Measurements from ENCODE around the gene SIX1. TPM values are rescaled to one million over a fixed set of nuclear protein-coding genes. Genes with fewer than 3 reads are reported as not detected.
A peak's percentile ranks its signal among the peaks of the same experiment; 100 is the strongest.

The SIX1 gene
- total RNA-seq, 4 donors from 2014 or later: 0.42 to 1.4 (median 0.70) TPM

- ATAC-seq: no peak
- Histone ChIP-seq H3K27ac (no peak overlapping the region), H3K27me3 (peaks cover 97% of the 10 kb centered on the region), H3K9me3 (no peaks in the 10 kb centered on the region), H3K4me3 (peak overlapping the region in 1 of 2 donors; percentile 53), H3K4me1 (peaks cover 0 to 46% (median 0%) of the 10 kb centered on the region in 3 donors), H3K36me3 (no peaks in the 10 kb centered on the region)
- TF ChIP-seq POLR2A (IDR thresholded peaks at IDR 0.05) (no peak), CTCF (IDR thresholded peaks at IDR 0.05) (no peak)
- 51 to 58% methylated on average over 15 to 23 of the region's 36 CpGs for WGBS, 2 donors (ENCODE audit: low coverage in 1 of 2)
Observed at GRCh38 chr14:60655898-60656685, 6.8 kb upstream of the SIX1 start.

GRCh38 chr14:60655119-60655897, 6.0 kb upstream of the SIX1 start:
- 46 to 51% methylated on average over 22 to 23 of the region's 29 CpGs for WGBS, 2 donors (ENCODE audit: low coverage in 1 of 2)
- no peaks in the 10 kb centered on the region for H3K9me3 ChIP-seq
- no peak for ATAC-seq
- peak overlapping the region in 1 of 2 donors; percentile 53 for H3K4me3 ChIP-seq
- TF ChIP-seq EP300 (IDR thresholded peaks at IDR 0.05) (no peak), POLR2A (IDR thresholded peaks at IDR 0.05) (no peak), POLR2AphosphoS5 (IDR thresholded peaks at IDR 0.05) (no peak), CTCF (IDR thresholded peaks at IDR 0.05) (no peak)
- peaks cover 97% of the 10 kb centered on the region for H3K27me3 ChIP-seq
- no peak overlapping the region for H3K27ac ChIP-seq
- peaks cover 0 to 46% (median 0%) of the 10 kb centered on the region in 3 donors for H3K4me1 ChIP-seq
- H3K36me3 ChIP-seq: no peaks in the 10 kb centered on the region

- Histone ChIP-seq H3K9me3 (no peaks in the 10 kb centered on the region), H3K4me1 (peaks cover 0 to 55% (median 6%) of the 10 kb centered on the region in 3 donors), H3K4me3 (no peak overlapping the region), H3K27ac (no peak overlapping the region), H3K27me3 (peaks cover 98% of the 10 kb centered on the region), H3K36me3 (no peaks in the 10 kb centered on the region)
- TF ChIP-seq POLR2A (IDR thresholded peaks at IDR 0.05) (no peak), EP300 (IDR thresholded peaks at IDR 0.05) (no peak), POLR2AphosphoS5 (IDR thresholded peaks at IDR 0.05) (no peak), CTCF (IDR thresholded peaks at IDR 0.05) (no peak)
- no peak for ATAC-seq
- WGBS, 2 donors (ENCODE audit: low coverage in 1 of 2): 32 to 37% methylated on average over 3 of the region's 3 CpGs
Observed at GRCh38 chr14:60654334-60654821, 5.1 kb upstream of the SIX1 start.

- TF ChIP-seq CTCF (IDR thresholded peaks at IDR 0.05) (no peak), POLR2A (IDR thresholded peaks at IDR 0.05) (no peak), EP300 (IDR thresholded peaks at IDR 0.05) (no peak), POLR2AphosphoS5 (IDR thresholded peaks at IDR 0.05) (no peak)
- no peak overlapping the region for H3K4me3 ChIP-seq
- H3K36me3 ChIP-seq: no peaks in the 10 kb centered on the region
- H3K9me3 ChIP-seq: no peaks in the 10 kb centered on the region
- peaks cover 0 to 62% (median 13%) of the 10 kb centered on the region in 3 donors for H3K4me1 ChIP-seq
- 21 to 25% methylated on average over 3 to 8 of the region's 14 CpGs for WGBS, 2 donors (ENCODE audit: low coverage in 1 of 2)
- H3K27ac ChIP-seq: no peak overlapping the region
- peaks cover 100% of the 10 kb centered on the region for H3K27me3 ChIP-seq
- ATAC-seq: no peak
Observed at GRCh38 chr14:60653701-60654161, 4.5 kb upstream of the SIX1 start.

Measured in gastroesophageal sphincter (tissue), 4 donors.